ENCODE measurements around the gene CNFN.

CNFN gene

DNA sequence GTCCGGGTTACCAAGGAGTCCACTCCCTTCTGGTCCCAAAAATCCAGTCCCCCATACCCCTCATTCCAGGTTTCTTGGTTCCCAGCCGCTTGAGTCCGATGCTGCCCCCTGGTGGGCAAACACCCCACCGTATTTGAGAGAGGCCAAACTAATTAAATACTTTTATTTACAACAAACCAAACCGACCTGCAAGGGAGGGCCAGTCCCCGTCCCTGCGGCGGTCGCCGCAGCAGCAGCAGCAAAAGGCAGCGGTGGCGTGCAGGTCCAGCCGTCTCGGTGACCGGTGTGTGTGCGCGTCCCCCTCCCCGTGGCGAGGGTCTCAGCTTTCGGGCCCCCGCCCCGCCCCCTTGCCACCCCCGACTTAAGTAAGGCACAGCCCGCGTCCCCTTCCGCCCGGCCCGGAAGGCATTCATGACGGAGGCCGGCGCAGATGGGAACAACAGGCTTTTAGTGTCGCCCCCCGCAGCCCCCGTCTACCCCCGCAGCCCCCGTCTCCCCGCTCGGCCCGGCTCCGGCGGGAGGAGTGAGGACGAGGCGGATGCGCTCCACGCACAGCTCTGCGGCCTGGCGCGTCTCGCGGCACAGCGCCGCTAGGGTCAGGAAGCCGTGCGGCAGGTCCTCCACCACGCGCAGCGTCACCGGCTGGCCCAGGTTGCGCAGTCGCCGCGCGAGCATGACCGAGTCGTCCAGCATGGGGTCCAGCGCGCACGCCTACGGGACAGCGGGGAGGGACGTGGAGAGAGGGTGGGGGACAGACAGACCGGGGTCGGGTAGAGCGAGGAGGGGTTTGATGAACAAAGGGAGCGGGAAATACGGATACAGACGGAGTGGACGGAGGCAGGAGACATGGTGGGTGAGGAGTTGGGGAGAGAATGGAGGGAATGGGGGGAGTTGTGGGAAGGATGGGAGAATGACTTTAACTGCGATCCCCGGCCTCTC lies 11.5 kb upstream of the CNFN start:
- DNase-seq (ENCODE audit: insufficient read length, low spot score) (peak; percentile 71), FAIRE-seq (peak; percentile 93)
- no peak for TF ChIP-seq POU2F2 (IDR thresholded peaks at IDR 0.05; ENCODE audit: low read depth, low read length)
- no peak for TF ChIP-seq SPI1 (IDR thresholded peaks at IDR 0.05; ENCODE audit: low read depth, low read length)
- TF ChIP-seq TAF1 (IDR thresholded peaks at IDR 0.05; ENCODE audit: low read depth, low read length) = no peak
- TF ChIP-seq POLR2AphosphoS5 (IDR thresholded peaks at IDR 0.05; ENCODE audit: low read depth, low read length) = no peak
- TF ChIP-seq POLR2A (IDR thresholded peaks at IDR 0.05; ENCODE audit: low read depth, low read length) = no peak; the same call in 1 of the 2 replicates
- TF ChIP-seq PAX5 (IDR thresholded peaks at IDR 0.05; ENCODE audit: insufficient read depth, low read length, severe bottlenecking) = no peak

DNA sequence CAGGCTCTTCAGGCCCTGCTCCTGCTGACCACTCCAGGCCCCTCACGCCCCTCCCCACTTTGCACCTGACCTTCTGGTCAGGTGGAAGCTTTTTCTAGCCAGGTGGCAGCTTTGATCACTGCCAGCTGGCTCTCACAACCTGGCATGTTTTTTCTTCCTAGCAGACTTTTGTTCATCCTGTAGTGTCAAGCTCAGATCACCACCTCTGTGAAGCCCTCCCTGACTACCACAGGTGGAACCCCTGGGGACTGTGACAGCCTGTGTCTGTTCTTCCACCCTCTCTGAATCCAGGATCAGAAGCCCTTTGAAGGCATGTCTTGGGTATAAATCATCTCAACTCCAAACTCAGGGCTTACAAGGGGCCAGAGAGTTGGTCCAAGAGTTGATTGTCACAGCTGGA lies 10.3 kb upstream of the CNFN start:
- no peak for TF ChIP-seq POU2F2 (IDR thresholded peaks at IDR 0.05; ENCODE audit: low read depth, low read length)
- no peak for TF ChIP-seq POLR2AphosphoS5 (IDR thresholded peaks at IDR 0.05; ENCODE audit: low read depth, low read length)
- TF ChIP-seq SPI1 (IDR thresholded peaks at IDR 0.05; ENCODE audit: low read depth, low read length) = no peak
- no peak for TF ChIP-seq TAF1 (IDR thresholded peaks at IDR 0.05; ENCODE audit: low read depth, low read length)
- no peak for TF ChIP-seq PAX5 (IDR thresholded peaks at IDR 0.05; ENCODE audit: insufficient read depth, low read length, severe bottlenecking)
- TF ChIP-seq POLR2A (IDR thresholded peaks at IDR 0.05; ENCODE audit: low read depth, low read length) = no peak
- DNase-seq (ENCODE audit: insufficient read length, low spot score) (no peak), FAIRE-seq (no peak)

DNA sequence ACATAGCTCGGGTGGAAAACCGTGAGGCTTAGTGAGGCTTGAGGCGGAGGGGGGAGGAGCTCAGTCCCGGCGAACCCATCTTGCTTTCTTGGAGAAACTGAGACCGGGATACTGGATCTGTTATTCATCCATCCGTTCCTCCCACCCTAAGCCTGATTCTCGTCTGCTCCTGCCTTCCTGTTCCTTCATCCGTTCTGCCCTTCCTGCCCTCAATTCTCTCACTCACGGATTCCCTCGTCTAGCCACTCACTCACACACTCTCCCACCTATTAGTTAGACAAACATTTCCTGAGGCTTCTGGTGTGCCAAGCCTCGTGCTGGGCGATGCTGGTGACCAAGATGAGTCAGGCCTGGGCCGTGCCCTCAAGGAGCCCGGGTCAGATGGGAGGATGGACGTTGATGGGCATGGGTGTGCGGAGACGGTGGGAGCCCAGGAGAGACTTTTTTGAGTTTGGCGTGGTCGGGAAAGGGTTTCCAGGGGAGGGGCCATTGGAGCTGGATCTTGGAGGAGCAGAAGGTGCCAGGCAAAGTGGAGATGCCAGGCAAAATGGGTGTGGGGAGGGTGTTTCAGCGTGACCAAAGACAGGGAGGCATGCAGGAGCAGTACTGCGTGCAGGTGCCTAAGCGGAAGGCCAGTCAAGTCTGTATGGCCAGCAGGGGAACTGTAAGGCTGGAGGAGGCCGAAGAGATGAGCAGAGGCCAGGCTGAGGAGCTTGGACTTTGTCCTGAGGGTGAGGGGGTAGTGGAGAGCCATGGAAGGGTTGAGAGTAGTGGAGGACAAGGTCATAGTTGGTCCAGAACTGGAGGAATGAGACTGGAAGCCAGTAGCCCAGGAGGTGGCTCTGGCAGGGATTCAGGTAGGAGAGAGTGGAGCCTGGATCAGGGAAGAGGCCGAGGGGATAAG lies 7.4 kb upstream of the CNFN start:
- DNase-seq (ENCODE audit: insufficient read length, low spot score) (no peak), FAIRE-seq (no peak)
- TF ChIP-seq POU2F2 (IDR thresholded peaks at IDR 0.05; ENCODE audit: low read depth, low read length) (no peak), SPI1 (IDR thresholded peaks at IDR 0.05; ENCODE audit: low read depth, low read length) (no peak), POLR2A (IDR thresholded peaks at IDR 0.05; ENCODE audit: low read depth, low read length) (no peak), POLR2AphosphoS5 (IDR thresholded peaks at IDR 0.05; ENCODE audit: low read depth, low read length) (no peak), PAX5 (IDR thresholded peaks at IDR 0.05; ENCODE audit: insufficient read depth, low read length, severe bottlenecking) (no peak), TAF1 (IDR thresholded peaks at IDR 0.05; ENCODE audit: low read depth, low read length) (no peak)

DNA sequence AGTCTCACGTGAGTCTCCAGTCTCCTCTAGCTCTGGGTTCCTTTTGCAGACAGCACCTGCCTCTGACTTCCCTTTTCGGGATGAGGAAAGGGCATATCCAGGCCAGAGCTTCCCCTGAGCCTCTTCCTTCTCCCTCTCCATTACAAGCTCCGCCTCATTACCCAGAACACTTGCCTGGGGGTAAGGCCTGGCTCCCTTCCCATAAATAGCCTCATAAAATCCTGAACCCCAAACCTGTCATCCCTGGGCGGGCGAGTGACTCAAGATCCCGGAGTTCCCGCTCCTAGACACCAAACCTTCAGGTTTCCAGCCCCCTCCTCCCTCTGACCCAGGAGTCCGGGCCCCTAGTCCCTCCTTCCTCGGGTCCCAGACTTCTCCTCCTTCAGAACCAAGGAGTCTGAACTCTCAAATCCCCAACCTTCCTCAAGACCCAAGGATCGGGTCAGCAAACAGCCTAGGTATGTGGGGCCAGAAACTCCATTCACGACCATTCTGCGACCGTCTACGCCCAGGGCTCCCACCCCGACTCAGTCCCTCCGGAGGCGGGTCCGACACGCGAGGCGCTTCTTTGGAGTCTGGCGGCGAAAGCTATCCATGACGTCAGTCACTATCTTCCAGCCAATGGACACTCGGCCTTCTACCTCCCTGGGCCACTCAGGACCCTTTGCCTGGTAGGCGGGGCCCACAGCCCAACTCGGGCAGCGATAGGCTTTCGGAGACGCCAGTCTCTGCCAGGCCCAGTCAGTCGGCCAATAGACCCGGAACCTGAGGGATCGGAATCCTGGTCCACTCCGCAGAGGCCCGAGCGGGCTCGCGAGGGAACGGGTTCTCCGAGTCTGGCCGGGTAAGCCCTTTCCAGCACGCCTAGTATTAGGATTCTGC lies 6.5 kb upstream of the CNFN start:
- peak; percentile 99 for FAIRE-seq
- peak; percentile 100 for DNase-seq (ENCODE audit: insufficient read length, low spot score)
- TF ChIP-seq POLR2A (IDR thresholded peaks at IDR 0.05; ENCODE audit: low read depth, low read length) (peak; percentile 84), POU2F2 (IDR thresholded peaks at IDR 0.05; ENCODE audit: low read depth, low read length) (peak; percentile 44; the same call in 1 of the 2 replicates), TAF1 (IDR thresholded peaks at IDR 0.05; ENCODE audit: low read depth, low read length) (peak; percentile 49; the same call in 1 of the 2 replicates), SPI1 (IDR thresholded peaks at IDR 0.05; ENCODE audit: low read depth, low read length) (peak; percentile 19; the same call in 1 of the 2 replicates), POLR2AphosphoS5 (IDR thresholded peaks at IDR 0.05; ENCODE audit: low read depth, low read length) (peak; percentile 84), PAX5 (IDR thresholded peaks at IDR 0.05; ENCODE audit: insufficient read depth, low read length, severe bottlenecking) (no peak)

GRCh38 chr19:42394751-42395150 lies 4.7 kb upstream of the CNFN start:
- TF ChIP-seq POU2F2 (IDR thresholded peaks at IDR 0.05; ENCODE audit: low read depth, low read length) = no peak
- TF ChIP-seq POLR2AphosphoS5 (IDR thresholded peaks at IDR 0.05; ENCODE audit: low read depth, low read length) = no peak
- TF ChIP-seq TAF1 (IDR thresholded peaks at IDR 0.05; ENCODE audit: low read depth, low read length) = no peak
- DNase-seq (ENCODE audit: insufficient read length, low spot score) (no peak), FAIRE-seq (no peak)

- FAIRE-seq (no peak), DNase-seq (ENCODE audit: insufficient read length, low spot score) (no peak)
- TF ChIP-seq PAX5 (IDR thresholded peaks at IDR 0.05; ENCODE audit: insufficient read depth, low read length, severe bottlenecking) (no peak), POLR2A (IDR thresholded peaks at IDR 0.05; ENCODE audit: low read depth, low read length) (no peak), SPI1 (IDR thresholded peaks at IDR 0.05; ENCODE audit: low read depth, low read length) (no peak), POU2F2 (IDR thresholded peaks at IDR 0.05; ENCODE audit: low read depth, low read length) (no peak), POLR2AphosphoS5 (IDR thresholded peaks at IDR 0.05; ENCODE audit: low read depth, low read length) (no peak)
Observed at GRCh38 chr19:42392165-42392564, 2.1 kb upstream of the CNFN start.

GRCh38 chr19:42388851-42389489 lies 1.1 kb downstream of the CNFN start:
- DNase-seq (ENCODE audit: insufficient read length, low spot score) (no peak), FAIRE-seq (no peak)
- no peak for TF ChIP-seq TAF1 (IDR thresholded peaks at IDR 0.05; ENCODE audit: low read depth, low read length)
- TF ChIP-seq POU2F2 (IDR thresholded peaks at IDR 0.05; ENCODE audit: low read depth, low read length) = no peak
- no peak for TF ChIP-seq PAX5 (IDR thresholded peaks at IDR 0.05; ENCODE audit: insufficient read depth, low read length, severe bottlenecking)
- TF ChIP-seq POLR2AphosphoS5 (IDR thresholded peaks at IDR 0.05; ENCODE audit: low read depth, low read length) = no peak
- TF ChIP-seq SPI1 (IDR thresholded peaks at IDR 0.05; ENCODE audit: low read depth, low read length) = no peak
- no peak for TF ChIP-seq POLR2A (IDR thresholded peaks at IDR 0.05; ENCODE audit: low read depth, low read length)
